KMS-11 (cell line): ENCODE measurements around the gene REELD1.

ENCODE experiments used
- H2AFZ ChIP-seq: fragments of 200-600 bp; sonication (generic); 2 replicates; pipeline ENCODE4 v1.6.1; 2016; ENCODE audit warnings: antibody characterized with exemption, mixed run types, low read depth
- H3K27ac ChIP-seq: fragments of 200-600 bp; sonication (generic); 2 replicates; pipeline ENCODE4 v1.6.1; 2016; ENCODE audit warnings: mild to moderate bottlenecking, mixed run types
- H3K27me3 ChIP-seq: fragments of 200-600 bp; sonication (generic); 2 replicates; pipeline ENCODE4 v1.6.1; 2017; ENCODE audit warnings: mild to moderate bottlenecking, low read depth, mixed run types, moderate library complexity; ENCODE audit not compliant: insufficient read depth
- H3K36me3 ChIP-seq: fragments of 200-600 bp; sonication (generic); 2 replicates; pipeline ENCODE4 v1.6.1; 2017; ENCODE audit warnings: mild to moderate bottlenecking, mixed run types; ENCODE audit not compliant: insufficient read depth
- H3K4me1 ChIP-seq: fragments of 200-600 bp; sonication (generic); 2 replicates; pipeline ENCODE4 v1.6.1; 2016; ENCODE audit warnings: mild to moderate bottlenecking, low read depth, mixed run types; ENCODE audit not compliant: poor library complexity, severe bottlenecking
- H3K4me2 ChIP-seq: fragments of 200-600 bp; sonication (generic); 2 replicates; pipeline ENCODE4 v1.7.0; 2016; ENCODE audit warnings: mild to moderate bottlenecking, mixed run types
- H3K4me3 ChIP-seq: fragments of 200-600 bp; sonication (generic); IDR thresholded peaks from 2 replicates; pipeline ENCODE4 v1.6.1; 2017; ENCODE audit warnings: low read depth, low read length, mixed read lengths; ENCODE audit not compliant: insufficient read depth
- H3K79me2 ChIP-seq: fragments of 200-600 bp; sonication (generic); 2 replicates; pipeline ENCODE4 v1.6.1; 2016; ENCODE audit warnings: low read depth, mixed run types; ENCODE audit not compliant: insufficient read depth
- H3K9ac ChIP-seq: fragments of 200-600 bp; sonication (generic); 2 replicates; pipeline ENCODE4 v1.6.1; 2016; ENCODE audit warnings: mild to moderate bottlenecking, mixed run types
- H4K20me1 ChIP-seq: fragments of 200-600 bp; sonication (generic); 2 replicates; pipeline ENCODE4 v1.6.1; 2016; ENCODE audit warnings: mild to moderate bottlenecking, mixed run types; ENCODE audit not compliant: insufficient read depth
- CTCF ChIP-seq: fragments of 200-600 bp; sonication (generic); conservative IDR thresholded peaks from 2 replicates; pipeline ENCODE4 v1.6.1; 2017; ENCODE audit warnings: low read depth, mild to moderate bottlenecking, antibody characterized with exemption, low read length, moderate library complexity, mixed read lengths

REELD1 gene

GRCh38 chr4:146214238-146214637, at the start of gene REELD1:
Gene REELD1, plus strand, starts transcription at chr4:146214538. Its CDS starts 2,415 bp downstream, at chr4:146216953.
- no peak within 1 kb of the TSS for H3K4me2 ChIP-seq
- no peaks in the 10 kb centered on the region for H4K20me1 ChIP-seq
- H3K79me2 ChIP-seq = no peaks in the 10 kb centered on the region
- no peak within 1 kb of the TSS for H3K27ac ChIP-seq
- no peaks in the 10 kb centered on the region for H3K4me1 ChIP-seq
- H2AFZ ChIP-seq = no peak within 1 kb of the TSS
- no peaks in the 10 kb centered on the region for H3K27me3 ChIP-seq
- no peaks in the 10 kb centered on the region for H3K36me3 ChIP-seq
- no peak within 1 kb of the TSS for H3K4me3 ChIP-seq
- TF ChIP-seq CTCF = no peak
- no peak within 1 kb of the TSS for H3K9ac ChIP-seq

GRCh38 chr4:146165221-146165620, 49.1 kb upstream of the REELD1 start:
- Histone ChIP-seq H3K36me3 (no peaks in the 10 kb centered on the region), H3K27ac (no peak overlapping the region), H3K9ac (no peak overlapping the region), H3K27me3 (no peaks in the 10 kb centered on the region), H2AFZ (no peak overlapping the region), H3K4me1 (peaks cover 5% of the 10 kb centered on the region), H4K20me1 (no peaks in the 10 kb centered on the region), H3K4me2 (no peak overlapping the region), H3K79me2 (no peaks in the 10 kb centered on the region), H3K4me3 (no peak overlapping the region)
- no peak for TF ChIP-seq CTCF

GRCh38 chr4:146165840-146166239, 48.5 kb upstream of the REELD1 start:
- peaks cover 5% of the 10 kb centered on the region for H3K4me1 ChIP-seq
- H3K27me3 ChIP-seq = no peaks in the 10 kb centered on the region
- no peaks in the 10 kb centered on the region for H3K79me2 ChIP-seq
- no peak overlapping the region for H2AFZ ChIP-seq
- no peak for TF ChIP-seq CTCF
- H3K4me2 ChIP-seq = no peak overlapping the region
- no peak overlapping the region for H3K9ac ChIP-seq
- no peaks in the 10 kb centered on the region for H3K36me3 ChIP-seq
- H3K4me3 ChIP-seq = no peak overlapping the region
- no peak overlapping the region for H3K27ac ChIP-seq
- H4K20me1 ChIP-seq = no peaks in the 10 kb centered on the region

GRCh38 chr4:146170149-146170548, 44.2 kb upstream of the REELD1 start:
- Histone ChIP-seq H3K4me3 (no peak overlapping the region), H3K9ac (no peak overlapping the region), H3K36me3 (no peaks in the 10 kb centered on the region), H3K79me2 (no peaks in the 10 kb centered on the region), H4K20me1 (no peaks in the 10 kb centered on the region), H3K4me1 (peaks cover 10% of the 10 kb centered on the region), H3K27ac (no peak overlapping the region), H3K4me2 (no peak overlapping the region), H2AFZ (no peak overlapping the region), H3K27me3 (no peaks in the 10 kb centered on the region)
- no peak for TF ChIP-seq CTCF
